HCT116 (cell line): ENCODE data around the gene BABAM2.

Experiments
- CTCF ChIP-seq, 3 experiments: fragments of 200-600 bp in 1 of 3; sonication (generic) in 1 of 3; IDR thresholded peaks in 2 of 3; conservative IDR thresholded peaks in 1 of 3; 2 replicates each; pipeline ENCODE4 v1.5.1; 2012 to 2017; ENCODE audit warnings: low read depth in 2 of 3, low read length in 2 of 3, antibody characterized with exemption in 1 of 3, borderline replicate concordance in 1 of 3, control low read depth in 1 of 3, mild to moderate bottlenecking in 1 of 3, mixed read lengths in 1 of 3, mixed run types in 1 of 3, moderate library complexity in 1 of 3; ENCODE audit not compliant: insufficient read depth in 1 of 3
- ELF1 ChIP-seq: IDR thresholded peaks from 2 replicates; pipeline ENCODE4 v1.6.1; 2012; ENCODE audit warnings: low read depth, borderline replicate concordance
- EZH2 ChIP-seq: fragments of 200-600 bp; sonication (generic); IDR thresholded peaks from 2 replicates; pipeline ENCODE4 v1.6.1; 2017; ENCODE audit warnings: antibody characterized with exemption, mixed run types
- POLR2A ChIP-seq: IDR thresholded peaks from 2 replicates; pipeline ENCODE4 v1.7.0; 2011; ENCODE audit warnings: borderline replicate concordance; ENCODE audit not compliant: insufficient read depth, insufficient read length; ENCODE audit errors: extremely low read depth
- POLR2AphosphoS5 ChIP-seq: IDR thresholded peaks from 2 replicates; pipeline ENCODE4 v1.6.1; 2011; ENCODE audit warnings: mild to moderate bottlenecking, low read depth, low read length, moderate library complexity
- RAD21 ChIP-seq: IDR thresholded peaks from 2 replicates; pipeline ENCODE4 v1.6.1; 2012; ENCODE audit warnings: low read depth, mild to moderate bottlenecking
- SP1 ChIP-seq: IDR thresholded peaks from 2 replicates; pipeline ENCODE4 v1.6.1; 2012; ENCODE audit warnings: low read depth
- TCF7L2 ChIP-seq: IDR thresholded peaks from 2 replicates; pipeline ENCODE4 v1.7.0; 2011; ENCODE audit warnings: borderline replicate concordance, inconsistent platforms; ENCODE audit not compliant: insufficient read depth, insufficient read length; ENCODE audit errors: extremely low read depth
- YY1 ChIP-seq: IDR thresholded peaks from 2 replicates; pipeline ENCODE4 v1.6.1; 2011; ENCODE audit warnings: low read length, low read depth, moderate library complexity, mild to moderate bottlenecking; ENCODE audit not compliant: insufficient replicate concordance; ENCODE audit errors: extremely low read depth
- ZFX ChIP-seq: fragments of 450-650 bp; IDR thresholded peaks from 2 replicates; pipeline ENCODE4 v1.6.1; 2017
- ZNF274 ChIP-seq: fragments of 200-500 bp; sonication (Bioruptor generic); IDR thresholded peaks from 2 replicates; pipeline ENCODE4 v1.6.1; 2014; ENCODE audit warnings: mild to moderate bottlenecking, low read depth, low read length, inconsistent platforms

GRCh38 chr2:28322456-28322855 lies 431.9 kb downstream of the BABAM2 start:
- TF ChIP-seq CTCF (IDR thresholded peaks at IDR 0.05 in 2 of 3, conservative IDR thresholded peaks at IDR 0.05 in 1 of 3; ENCODE audit: borderline replicate concordance in 1 of 3, insufficient read depth in 1 of 3, low read depth in 2 of 3, low read length in 2 of 3) (no peak), YY1 (no peak), SP1 (no peak), RAD21 (no peak), ZFX (no peak), ZNF274 (no peak), EZH2 (no peak), POLR2A (no peak), ELF1 (no peak), POLR2AphosphoS5 (no peak), TCF7L2 (no peak)
